K562 (cell line): Measurements from ENCODE around the gene VIPR2. TPM values are rescaled to one million over a fixed set of nuclear protein-coding genes. Genes with fewer than 3 reads are reported as not detected.

Source experiments
- ATAC-seq: fragments of 200-7000 bp; cut with Tn5 transposase; 3 replicates; pipeline ENCODE4 v1.9.1; 2020; ENCODE audit warnings: moderate library complexity
- BruUV-seq: library from RNA; stranded (reverse); fragments of 400-500 nt; replicated peaks from 2 replicates; lab custom pipeline; 2021; lab: Mats Ljungman, UMichigan
- CTCF ChIA-PET: fragments of 300-600 bp; formaldehyde crosslinking; extraction: SDS; loops from one replicate; lab custom pipeline; 2021; ENCODE audit warnings: low intra/inter-chr PET ratio; lab: Yijun Ruan, JAX
- POLR2A ChIA-PET: fragments of 300-600, 350-650 bp; sonication (Branson Sonifier 250); formaldehyde crosslinking; extraction: SDS; loops from one replicate; lab custom pipeline; 2021; ENCODE audit warnings: antibody characterized with exemption, inconsistent platforms; lab: Yijun Ruan, JAX
- DNase-seq, 4 experiments: peaks; one replicate each; pipeline versions ENCODE4 v3.0.0 to v3.0.0-alpha.2; 2011 to 2018; ENCODE audit warnings: low spot score in 3 of 4, mixed read lengths in 3 of 4; ENCODE audit errors: extremely low read depth in 1 of 4
- FAIRE-seq: peaks from 2 replicates; lab custom pipeline; 2011; peaks lifted over from hg19 to GRCh38; lab: Jason Lieb, UNC
- H2AFZ ChIP-seq: 2 replicates; pipeline ENCODE4 v1.6.0; 2011; ENCODE audit warnings: low read depth, low read length, control low read depth, inconsistent platforms
- H3K27ac ChIP-seq: fragments of 200-600 bp; 3 replicates; pipeline ENCODE4 v1.8.0; 2011; ENCODE audit warnings: low read depth, mild to moderate bottlenecking, control low read depth, inconsistent platforms, low read length, moderate library complexity, mixed read lengths; ENCODE audit errors: extremely low read depth
- H3K27me3 ChIP-seq, 2 experiments: fragments of 300-600 bp in 1 of 2; 2 replicates in 1 of 2; 3 replicates in 1 of 2; pipeline versions ENCODE4 v1.6.0 to v1.8.0; 2011; ENCODE audit warnings: inconsistent platforms in 2 of 2, low read length in 2 of 2, mild to moderate bottlenecking in 1 of 2, mixed read lengths in 1 of 2, moderate library complexity in 1 of 2; ENCODE audit not compliant: control insufficient read depth in 2 of 2, insufficient read depth in 2 of 2
- H3K36me3 ChIP-seq: fragments of 300-600 bp; 3 replicates; pipeline ENCODE4 v1.8.0; 2011; ENCODE audit warnings: mild to moderate bottlenecking, low read length, inconsistent platforms; ENCODE audit not compliant: control insufficient read depth, insufficient read depth
- H3K4me1 ChIP-seq, 2 experiments: fragments of 200-600 bp in 1 of 2; replicated peaks in 1 of 2; 2 replicates in 1 of 2; 3 replicates in 1 of 2; pipeline versions ENCODE4 v1.5.1 to v1.8.0; 2011; ENCODE audit warnings: inconsistent platforms in 2 of 2, low read length in 2 of 2, mild to moderate bottlenecking in 1 of 2, mixed read lengths in 1 of 2, moderate library complexity in 1 of 2; ENCODE audit not compliant: control insufficient read depth in 2 of 2, insufficient read depth in 2 of 2
- H3K4me2 ChIP-seq: 2 replicates; pipeline ENCODE4 v1.6.1; 2011; ENCODE audit warnings: low read length, control low read depth, inconsistent platforms, mixed read lengths; ENCODE audit not compliant: insufficient read depth
- H3K4me3 ChIP-seq: fragments of 200-600 bp; sonication (generic), shearing (Covaris generic); 2 replicates; pipeline ENCODE4 v1.5.1; 2016; ENCODE audit warnings: control low read depth, inconsistent platforms
- H3K79me2 ChIP-seq: fragments of 200-600 bp; 3 replicates; pipeline ENCODE4 v1.8.0; 2011; ENCODE audit warnings: low read length, inconsistent platforms; ENCODE audit not compliant: control insufficient read depth, insufficient read depth
- H3K9ac ChIP-seq, 2 experiments: 2 replicates each; pipeline versions ENCODE4 v1.6.0 to v1.6.1; 2011; ENCODE audit warnings: low read depth in 2 of 2, low read length in 2 of 2, control low read depth in 1 of 2, inconsistent platforms in 1 of 2, mild to moderate bottlenecking in 1 of 2, mixed read lengths in 1 of 2; ENCODE audit not compliant: insufficient read depth in 1 of 2
- H3K9me1 ChIP-seq: one replicate; pipeline ENCODE4 v1.6.0; 2011; ENCODE audit warnings: inconsistent platforms, mild to moderate bottlenecking, low read length, moderate library complexity; ENCODE audit not compliant: control insufficient read depth, insufficient read depth
- H3K9me3 ChIP-seq: replicated peaks from 2 replicates; pipeline ENCODE4 v1.5.1; 2011; ENCODE audit warnings: low read depth, low read length, inconsistent platforms; ENCODE audit not compliant: control insufficient read depth, insufficient read depth
- H4K20me1 ChIP-seq: replicated peaks from 2 replicates; pipeline ENCODE4 v1.6.1; 2011; ENCODE audit warnings: low read length, inconsistent platforms, mixed read lengths; ENCODE audit not compliant: control insufficient read depth, insufficient read depth
- PCBP2 ChIP-seq: fragments of 200-400 bp; formaldehyde crosslinking; IDR thresholded peaks from 2 replicates; pipeline ENCODE4 v1.6.1; 2018; ENCODE audit warnings: low read length, low read depth, mild to moderate bottlenecking, moderate library complexity; ENCODE audit not compliant: poor library complexity, severe bottlenecking
- RAD21 ChIP-seq, 2 experiments: fragments of 250-450 bp in 1 of 2; fragments of 450-650 bp in 1 of 2; sonication (Bioruptor Pico) in 1 of 2; formaldehyde crosslinking in 1 of 2; IDR thresholded peaks in 1 of 2; conservative IDR thresholded peaks in 1 of 2; 2 replicates each; pipeline versions ENCODE4 v1.4.0 to v1.8.0; 2020 to 2022; ENCODE audit warnings: mild to moderate bottlenecking in 2 of 2, moderate library complexity in 1 of 2
- TCF7 ChIP-seq: sonication (generic); IDR thresholded peaks from 2 replicates; pipeline ENCODE4 v1.6.1; 2016; ENCODE audit warnings: antibody characterized with exemption, borderline replicate concordance
- ZKSCAN3 ChIP-seq: fragments of 250-450 bp; sonication (Bioruptor Pico); IDR thresholded peaks from 2 replicates; pipeline ENCODE4 v1.4.0; 2020
- ZNF212 ChIP-seq: fragments of 450-650 bp; formaldehyde crosslinking; IDR thresholded peaks from 2 replicates; pipeline ENCODE4 v1.4.0; 2020; ENCODE audit warnings: mild to moderate bottlenecking
- ZNF354B ChIP-seq: fragments of 250-450 bp; sonication (Bioruptor Pico); IDR thresholded peaks from 2 replicates; pipeline ENCODE4 v1.4.0; 2020
- ZNF408 ChIP-seq: fragments of 250-450 bp; sonication (Bioruptor Pico); IDR thresholded peaks from 2 replicates; pipeline ENCODE4 v1.4.0; 2020; ENCODE audit warnings: low read depth, mild to moderate bottlenecking, moderate library complexity
- ZNF507 ChIP-seq: conservative IDR thresholded peaks from 2 replicates; pipeline ENCODE4 v1.6.1; 2017; ENCODE audit warnings: missing genetic modification characterization, missing compliant biosample characterization
- ZNF586 ChIP-seq: fragments of 450-650 bp; formaldehyde crosslinking; conservative IDR thresholded peaks from 2 replicates; pipeline ENCODE4 v1.4.0; 2020; ENCODE audit warnings: mild to moderate bottlenecking, moderate library complexity
- WGBS: fragments of 100-300 bp; shearing (Covaris generic); methylation state at CpG from one replicate; pipeline ENCODE4 v1.1.6; 2016; ENCODE audit warnings: low coverage, mixed read lengths; ENCODE audit not compliant: insufficient coverage; ENCODE audit errors: missing lambda C conversion rate; 5-methylcytosine and 5-hydroxymethylcytosine counted together
- in situ Hi-C: fragments of 300-500 bp; cut with MboI; formaldehyde crosslinking; loops from 4 replicates; pipeline ENCODE4 v1.15.0; 2018; ENCODE audit warnings: inconsistent platforms, mixed read lengths
- intact Hi-C: fragments of 100-400 bp; cut with micrococcal nuclease; formaldehyde crosslinking; loops from 2 replicates; pipeline ENCODE4 v1.14.2; 2022
- polyA plus RNA-seq, 8 experiments: library from polyadenylated mRNA; depleted of rRNA in 4 of 8; stranded (reverse) in 5 of 8; unstranded in 3 of 8; fragments of >200 nt; fragmentation: Nextera tagmentation in 2 of 8; fragmentation: Illumina TruSeq in 1 of 8; extraction: Ambion mirVana in 2 of 8; extraction: Trizol in 1 of 8; gene quantifications; 2 replicates each; pipeline versions ENCODE4 v1.2.1 to v1.2.3, GENCODE V29; 2011 to 2014; ENCODE audit warnings: inconsistent platforms in 1 of 8, missing spikeins in 1 of 8
- total RNA-seq, 7 experiments: library from RNA; depleted of rRNA in 6 of 7; stranded (reverse); fragments of >200 nt in 6 of 7; fragmentation: Illumina TruSeq in 2 of 7; extraction: Trizol in 2 of 7; gene quantifications; 2 replicates each; pipeline versions ENCODE4 v1.2.1 to v1.2.3, GENCODE V29; 2011 to 2021; ENCODE audit warnings: low replicate concordance in 1 of 7
- TF ChIP-seq, protein P1 (sequence below): fragments of 250-450 bp; sonication (Bioruptor Pico); IDR thresholded peaks from 2 replicates; pipeline ENCODE4 v1.5.0; 2022; ENCODE audit warnings: mild to moderate bottlenecking
- TF ChIP-seq, protein P2 (sequence below): fragments of 250-450 bp; sonication (Bioruptor Pico); IDR thresholded peaks from 2 replicates; pipeline ENCODE4 v1.5.1; 2021; ENCODE audit warnings: mild to moderate bottlenecking

The VIPR2 gene
- total and polyA plus RNA-seq, 9 of the 15 experiments (the other 6 are each of a cell fraction or from before 2014, with no cell fraction given) = 0.04 TPM; not detected in 8

DNA sequence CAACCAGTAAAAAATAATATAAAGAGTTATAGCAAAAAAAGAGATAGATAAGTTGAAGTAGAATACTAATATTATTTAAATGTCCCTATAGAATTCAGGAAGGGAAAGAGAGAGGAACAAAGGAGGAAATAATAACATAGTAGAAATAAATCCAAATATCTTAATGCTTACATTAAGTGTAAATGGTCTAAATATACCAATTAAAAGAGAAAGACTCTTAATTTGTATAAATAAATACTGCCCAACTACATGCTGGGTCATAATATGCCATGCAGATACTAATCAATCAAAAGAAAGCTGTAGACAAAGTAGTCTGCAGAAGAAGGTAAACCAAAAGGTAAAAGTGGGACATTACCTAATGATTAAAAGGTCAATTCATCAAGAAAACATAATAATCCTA lies 43.3 kb upstream of the VIPR2 start:
- no peak for FAIRE-seq
- POLR2A ChIA-PET = no interaction called here
- Histone ChIP-seq H3K27me3 (peaks cover 0 to 7% of the 10 kb centered on the region in 2 experiments; a peak in 1 of 5 replicates), H3K9me3 (0 out of 2 replicates have a peak, but pooled peaks cover 8% of the 10 kb centered on the region), H3K4me1 (peaks cover 0 to 3% of the 10 kb centered on the region in 2 experiments; a peak in 2 of 5 replicates), H2AFZ (no peak overlapping the region), H3K36me3 (no peaks in the 10 kb centered on the region), H3K9ac (no peak overlapping the region), H3K9me1 (no peaks in the 10 kb centered on the region)
- CTCF ChIA-PET = no interaction called here
- intact Hi-C loops = no loop called here
- no TSS peak for BruUV-seq
- TF ChIP-seq, protein P1, sequence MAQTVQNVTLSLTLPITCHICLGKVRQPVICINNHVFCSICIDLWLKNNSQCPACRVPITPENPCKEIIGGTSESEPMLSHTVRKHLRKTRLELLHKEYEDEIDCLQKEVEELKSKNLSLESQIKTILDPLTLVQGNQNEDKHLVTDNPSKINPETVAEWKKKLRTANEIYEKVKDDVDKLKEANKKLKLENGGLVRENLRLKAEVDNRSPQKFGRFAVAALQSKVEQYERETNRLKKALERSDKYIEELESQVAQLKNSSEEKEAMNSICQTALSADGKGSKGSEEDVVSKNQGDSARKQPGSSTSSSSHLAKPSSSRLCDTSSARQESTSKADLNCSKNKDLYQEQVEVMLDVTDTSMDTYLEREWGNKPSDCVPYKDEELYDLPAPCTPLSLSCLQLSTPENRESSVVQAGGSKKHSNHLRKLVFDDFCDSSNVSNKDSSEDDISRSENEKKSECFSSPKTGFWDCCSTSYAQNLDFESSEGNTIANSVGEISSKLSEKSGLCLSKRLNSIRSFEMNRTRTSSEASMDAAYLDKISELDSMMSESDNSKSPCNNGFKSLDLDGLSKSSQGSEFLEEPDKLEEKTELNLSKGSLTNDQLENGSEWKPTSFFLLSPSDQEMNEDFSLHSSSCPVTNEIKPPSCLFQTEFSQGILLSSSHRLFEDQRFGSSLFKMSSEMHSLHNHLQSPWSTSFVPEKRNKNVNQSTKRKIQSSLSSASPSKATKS (CRISPR knock-in tag) = no peak
- peak; percentile 100 for TF ChIP-seq ZNF507 (tag)
- TF ChIP-seq ZNF354B = peak; percentile 94
- TF ChIP-seq, all 486 proteins: peak for 2
- Histone ChIP-seq H3K4me3 (no peak overlapping the region), H4K20me1 (no peaks in the 10 kb centered on the region), H3K79me2 (no peaks in the 10 kb centered on the region), H3K4me2 (no peak overlapping the region), H3K27ac (no peak overlapping the region)
- DNase-seq (no peak), ATAC-seq (no peak)
- in situ Hi-C loops = no loop called here

DNA sequence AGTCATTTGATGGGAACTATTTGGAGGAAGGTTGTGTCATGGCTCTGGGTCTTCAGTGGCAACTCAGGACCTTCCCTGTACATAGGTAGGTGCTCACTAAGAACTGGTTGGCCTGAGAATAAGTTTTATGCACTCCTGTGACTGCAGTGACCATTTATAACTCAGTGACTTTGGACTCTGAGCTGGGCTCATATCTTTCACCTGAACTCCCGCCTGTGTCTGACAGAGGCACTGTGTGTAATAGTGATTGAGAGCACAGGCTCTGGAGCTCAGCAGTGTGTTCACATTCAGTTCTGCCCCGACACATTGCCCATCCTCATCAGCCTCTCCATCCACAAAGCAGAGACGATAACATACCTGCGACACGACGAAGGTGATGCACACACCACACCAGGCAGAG lies 34.6 kb upstream of the VIPR2 start:
- intact Hi-C loops = no loop called here
- Histone ChIP-seq H3K9ac (no peak overlapping the region), H3K79me2 (no peaks in the 10 kb centered on the region), H2AFZ (no peak overlapping the region), H3K9me3 (no peaks in the 10 kb centered on the region; the same call in 1 of the 2 replicates), H3K27me3 (peaks cover 20 to 30% of the 10 kb centered on the region in 2 experiments), H3K4me2 (no peak overlapping the region), H3K9me1 (no peaks in the 10 kb centered on the region), H3K4me1 (no peaks in the 10 kb centered on the region), H3K27ac (no peak overlapping the region), H3K4me3 (no peak overlapping the region), H3K36me3 (no peaks in the 10 kb centered on the region), H4K20me1 (no peaks in the 10 kb centered on the region)
- DNase-seq (no peak), FAIRE-seq (no peak), ATAC-seq (peak; percentile 38; the same call in 2 of the 3 replicates)
- WGBS = under 1% methylated on average over 6 of the region's 6 CpGs
- BruUV-seq = no TSS peak
- ChIA-PET POLR2A (interaction anchor here (0.8 to 1.1 kb wide), 2 partner anchors 11 to 13 kb away, joined by 3 read pairs; no protein-coding TSS in a partner anchor), CTCF (no interaction called here)
- in situ Hi-C loops = no loop called here
- no peak for TF ChIP-seq TCF7
- no peak for TF ChIP-seq ZNF212 (CRISPR knock-in tag)
- TF ChIP-seq RAD21 (CRISPR knock-in tag; conservative IDR thresholded peaks at IDR 0.05 in 1 of 2, IDR thresholded peaks at IDR 0.05 in 1 of 2) = no peak
- no peak for TF ChIP-seq ZNF586 (CRISPR knock-in tag)
- TF ChIP-seq, protein P2, sequence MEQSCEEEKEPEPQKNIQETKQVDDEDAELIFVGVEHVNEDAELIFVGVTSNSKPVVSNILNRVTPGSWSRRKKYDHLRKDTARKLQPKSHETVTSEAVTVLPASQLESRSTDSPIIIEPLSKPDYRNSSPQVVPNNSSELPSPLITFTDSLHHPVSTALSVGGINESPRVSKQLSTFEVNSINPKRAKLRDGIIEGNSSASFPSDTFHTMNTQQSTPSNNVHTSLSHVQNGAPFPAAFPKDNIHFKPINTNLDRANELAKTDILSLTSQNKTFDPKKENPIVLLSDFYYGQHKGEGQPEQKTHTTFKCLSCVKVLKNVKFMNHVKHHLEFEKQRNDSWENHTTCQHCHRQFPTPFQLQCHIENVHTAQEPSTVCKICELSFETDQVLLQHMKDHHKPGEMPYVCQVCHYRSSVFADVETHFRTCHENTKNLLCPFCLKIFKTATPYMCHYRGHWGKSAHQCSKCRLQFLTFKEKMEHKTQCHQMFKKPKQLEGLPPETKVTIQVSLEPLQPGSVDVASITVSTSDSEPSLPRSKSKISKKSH (CRISPR knock-in tag) = no peak
- no peak for TF ChIP-seq ZKSCAN3 (CRISPR knock-in tag)
- no peak for TF ChIP-seq ZNF408 (CRISPR knock-in tag)
- no peak for TF ChIP-seq PCBP2
